Vagina (tissue), 2 donors: ENCODE data around the gene NXNL1. TPM values are rescaled to one million over a fixed set of nuclear protein-coding genes. Genes with fewer than 3 reads are reported as not detected.

Source experiments
- DNase-seq, 2 donors: peaks; one replicate each; pipeline ENCODE4 v3.0.0-alpha.2; 2017; ENCODE audit errors: extremely low spot score in 2 of 2
- H3K27ac ChIP-seq: fragments of 200-600 bp; sonication (generic); one replicate; pipeline ENCODE4 v1.5.1; 2019
- H3K27me3 ChIP-seq: fragments of 200-600 bp; sonication (generic); one replicate; pipeline ENCODE4 v1.5.1; 2019
- H3K36me3 ChIP-seq, 2 donors: fragments of 200-600 bp; sonication (generic); one replicate each; pipeline ENCODE4 v1.5.1; 2017 to 2019
- H3K4me1 ChIP-seq: fragments of 200-600 bp; sonication (generic); one replicate; pipeline ENCODE4 v1.5.1; 2019
- H3K4me3 ChIP-seq, 2 donors: fragments of 200-600 bp; sonication (generic); 1 replicate in 1 of 2; 2 replicates in 1 of 2; pipeline ENCODE4 v1.5.1; 2016 to 2019
- H3K9me3 ChIP-seq: fragments of 200-600 bp; sonication (generic); one replicate; pipeline ENCODE4 v1.5.1; 2019
- POLR2A ChIP-seq, 2 donors: fragments of 450-650 bp; IDR thresholded peaks; one replicate each; pipeline ENCODE4 v1.6.1; 2017; ENCODE audit warnings: antibody characterized with exemption in 2 of 2, mild to moderate bottlenecking in 2 of 2, moderate library complexity in 2 of 2
- POLR2AphosphoS5 ChIP-seq, 2 donors: sonication (generic); formaldehyde crosslinking; IDR thresholded peaks; one replicate each; pipeline ENCODE4 v1.9.0; 2017; ENCODE audit warnings: antibody characterized with exemption in 2 of 2, mild to moderate bottlenecking in 2 of 2, low read depth in 1 of 2; ENCODE audit not compliant: insufficient read depth in 1 of 2
- intact Hi-C: fragments of 100-400 bp; cut with DNase I; formaldehyde crosslinking; loops from one replicate; pipeline ENCODE4 v1.15.1; 2023
- total RNA-seq: library from RNA; depleted of rRNA; stranded (reverse); fragments of >200 nt; gene quantifications from one replicate; pipeline ENCODE4 v1.2.3, GENCODE V29; 2016
- TF ChIP-seq, protein P1 (sequence below), 3 experiments: fragments of 450-650 bp in 2 of 3; fragments of 200-600 bp in 1 of 3; sonication (generic) in 1 of 3; IDR thresholded peaks; one replicate each; pipeline ENCODE4 v1.5.1; 2017 to 2019; ENCODE audit warnings: antibody characterized with exemption in 3 of 3, mild to moderate bottlenecking in 2 of 3, moderate library complexity in 2 of 3

NXNL1 gene
- total RNA-seq, 1 donor from 2014 or later, result not detected

DNA sequence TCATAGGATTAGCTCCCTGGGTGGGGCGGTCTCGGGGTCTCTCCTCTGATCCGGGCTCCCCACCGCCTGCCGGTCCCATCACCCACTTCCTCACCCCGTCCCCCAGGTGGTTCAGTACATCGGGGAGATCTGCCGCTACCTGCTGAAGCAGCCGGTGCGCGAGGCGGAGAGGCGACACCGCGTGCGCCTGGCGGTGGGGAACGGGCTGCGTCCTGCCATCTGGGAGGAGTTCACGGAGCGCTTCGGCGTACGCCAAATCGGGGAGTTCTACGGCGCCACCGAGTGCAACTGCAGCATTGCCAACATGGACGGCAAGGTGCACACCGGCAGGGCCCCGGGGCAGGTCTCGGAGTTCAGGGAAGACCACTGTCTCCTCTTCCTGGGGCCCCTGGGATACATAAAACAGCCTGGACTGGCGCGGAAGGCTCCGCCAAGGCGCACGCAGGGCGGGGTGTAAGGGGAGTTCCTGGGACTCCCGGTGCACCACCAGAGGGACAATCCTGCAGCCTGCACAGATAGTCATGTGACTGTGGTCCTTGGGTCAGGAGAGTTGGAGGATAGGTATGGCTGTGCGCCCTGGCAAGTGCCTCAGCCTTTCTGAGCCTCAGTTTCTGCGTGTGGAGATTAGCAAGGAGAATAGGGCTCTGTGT lies 36.5 kb upstream of the NXNL1 start:
- peaks cover 22% of the 10 kb centered on the region for H3K4me1 ChIP-seq
- intact Hi-C loops, result no loop called here
- peaks cover 0 to 6% of the 10 kb centered on the region in 2 donors for H3K36me3 ChIP-seq
- H3K4me3 ChIP-seq, result no peak overlapping the region
- H3K9me3 ChIP-seq, result no peaks in the 10 kb centered on the region
- H3K27ac ChIP-seq, result no peak overlapping the region
- H3K27me3 ChIP-seq, result no peaks in the 10 kb centered on the region
- DNase-seq, result no peak
- TF ChIP-seq, protein P1, sequence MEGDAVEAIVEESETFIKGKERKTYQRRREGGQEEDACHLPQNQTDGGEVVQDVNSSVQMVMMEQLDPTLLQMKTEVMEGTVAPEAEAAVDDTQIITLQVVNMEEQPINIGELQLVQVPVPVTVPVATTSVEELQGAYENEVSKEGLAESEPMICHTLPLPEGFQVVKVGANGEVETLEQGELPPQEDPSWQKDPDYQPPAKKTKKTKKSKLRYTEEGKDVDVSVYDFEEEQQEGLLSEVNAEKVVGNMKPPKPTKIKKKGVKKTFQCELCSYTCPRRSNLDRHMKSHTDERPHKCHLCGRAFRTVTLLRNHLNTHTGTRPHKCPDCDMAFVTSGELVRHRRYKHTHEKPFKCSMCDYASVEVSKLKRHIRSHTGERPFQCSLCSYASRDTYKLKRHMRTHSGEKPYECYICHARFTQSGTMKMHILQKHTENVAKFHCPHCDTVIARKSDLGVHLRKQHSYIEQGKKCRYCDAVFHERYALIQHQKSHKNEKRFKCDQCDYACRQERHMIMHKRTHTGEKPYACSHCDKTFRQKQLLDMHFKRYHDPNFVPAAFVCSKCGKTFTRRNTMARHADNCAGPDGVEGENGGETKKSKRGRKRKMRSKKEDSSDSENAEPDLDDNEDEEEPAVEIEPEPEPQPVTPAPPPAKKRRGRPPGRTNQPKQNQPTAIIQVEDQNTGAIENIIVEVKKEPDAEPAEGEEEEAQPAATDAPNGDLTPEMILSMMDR (IDR thresholded peaks at IDR 0.05), result no peak
- TF ChIP-seq POLR2AphosphoS5 (IDR thresholded peaks at IDR 0.05; ENCODE audit: insufficient read depth in 1 of 2, low read depth in 1 of 2), result no peak
- TF ChIP-seq POLR2A (IDR thresholded peaks at IDR 0.05), result no peak

DNA sequence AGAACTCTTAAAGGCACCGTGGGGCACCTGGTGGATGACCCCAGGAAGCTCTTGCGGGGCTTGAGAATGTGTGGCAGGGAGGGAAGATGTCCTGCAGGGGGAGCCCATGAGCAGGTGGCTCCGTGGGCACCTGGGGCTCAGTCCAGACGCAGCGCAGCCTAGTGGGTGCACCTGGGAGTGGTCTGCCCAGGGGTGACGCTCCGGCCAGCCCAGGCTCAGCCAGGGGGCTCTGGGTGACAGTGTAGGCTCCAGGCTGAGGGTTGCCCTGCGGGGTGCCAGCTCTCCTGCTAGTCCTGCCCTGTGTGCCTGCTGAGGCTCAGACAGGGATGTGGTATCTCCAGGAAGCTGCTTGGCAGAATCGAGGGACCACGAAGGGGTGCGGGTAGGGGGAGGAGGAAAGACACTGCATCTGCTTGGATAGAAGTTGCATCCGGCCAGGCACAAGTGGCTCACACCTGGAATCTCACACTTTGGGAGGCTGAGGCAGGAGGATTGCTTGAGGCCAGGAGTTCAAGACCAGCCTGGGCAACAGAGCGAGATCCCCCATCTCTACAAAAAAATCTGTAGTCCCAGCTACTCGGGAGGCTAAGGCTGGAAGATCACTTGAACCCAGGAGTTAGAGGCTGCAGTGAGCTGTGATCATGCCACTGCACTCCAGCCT lies 35.7 kb upstream of the NXNL1 start:
- Histone ChIP-seq H3K4me1 (peaks cover 22% of the 10 kb centered on the region), H3K36me3 (peaks cover 0 to 6% of the 10 kb centered on the region in 2 donors), H3K4me3 (no peak overlapping the region), H3K27ac (no peak overlapping the region), H3K9me3 (no peaks in the 10 kb centered on the region), H3K27me3 (no peaks in the 10 kb centered on the region)
- no peak for DNase-seq
- TF ChIP-seq POLR2A (IDR thresholded peaks at IDR 0.05) (no peak), POLR2AphosphoS5 (IDR thresholded peaks at IDR 0.05; ENCODE audit: insufficient read depth in 1 of 2, low read depth in 1 of 2) (peak in 1 of 2 donors; percentile 16)
- TF ChIP-seq, protein P1 (IDR thresholded peaks at IDR 0.05), result peak in 2 of 3 experiments; percentile 57 to 77
- intact Hi-C loops, result no loop called here

DNA sequence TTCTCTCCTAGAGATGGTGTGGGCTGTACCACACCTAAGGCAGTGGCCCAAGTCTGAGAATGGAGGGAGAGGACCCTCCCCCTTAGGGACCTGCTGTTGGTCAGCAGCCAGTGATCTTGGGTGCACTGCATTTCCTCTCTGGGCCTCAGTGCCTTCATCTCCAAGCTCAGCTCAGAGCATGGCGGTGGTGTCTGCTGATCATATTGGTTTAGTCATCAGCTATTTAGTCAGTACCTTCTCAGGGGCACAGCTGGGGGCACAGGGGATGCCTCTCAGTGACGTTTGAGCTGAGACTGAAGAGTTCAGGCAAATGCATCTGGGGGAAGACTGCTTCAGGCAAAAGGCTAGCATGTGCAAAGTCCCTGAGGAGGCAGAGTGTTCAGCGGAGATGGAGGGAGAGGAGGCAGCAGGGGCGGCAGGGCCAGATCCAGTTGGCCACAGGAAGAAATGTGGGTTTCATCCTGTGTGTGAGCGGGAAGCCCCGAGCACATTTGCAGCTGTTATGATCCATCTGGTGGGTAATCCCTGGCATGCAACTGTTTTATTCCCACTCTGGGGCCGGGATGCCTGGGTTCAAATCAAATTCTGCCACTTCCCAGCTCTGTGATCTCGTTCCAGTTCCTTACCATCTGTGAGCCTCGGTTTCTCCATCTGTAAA lies 35.0 kb upstream of the NXNL1 start:
- no peak for DNase-seq
- no peaks in the 10 kb centered on the region for H3K27me3 ChIP-seq
- intact Hi-C loops, result no loop called here

DNA sequence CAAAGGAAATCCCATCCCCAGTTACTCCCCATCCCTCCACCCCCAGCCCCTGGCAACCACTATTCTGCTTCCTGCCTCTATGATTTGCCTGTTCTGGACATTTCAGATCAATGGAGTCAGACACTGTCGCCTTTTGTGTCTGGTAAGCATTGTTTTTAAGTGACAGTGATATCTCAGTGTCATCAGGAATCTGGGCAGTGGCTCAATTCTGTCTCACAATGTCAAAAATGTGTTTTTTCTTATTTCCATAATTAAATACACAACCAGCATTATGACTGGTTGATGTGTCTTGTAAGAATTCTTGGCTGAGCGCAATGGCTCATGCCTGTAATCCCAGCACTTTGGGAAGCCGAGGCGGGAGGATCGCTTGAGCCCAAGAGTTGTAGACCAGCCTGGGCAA lies 30.6 kb upstream of the NXNL1 start:
- Histone ChIP-seq H3K27ac (no peak overlapping the region), H3K36me3 (no peaks in the 10 kb centered on the region)
- intact Hi-C loops, result no loop called here

More for the DNA sequence above, 35.0 kb upstream of the NXNL1 start:
- H3K36me3 ChIP-seq, result peaks cover 0 to 6% of the 10 kb centered on the region in 2 donors
- no peak overlapping the region for H3K4me3 ChIP-seq
- peaks cover 22% of the 10 kb centered on the region for H3K4me1 ChIP-seq
- no peaks in the 10 kb centered on the region for H3K9me3 ChIP-seq
- H3K27ac ChIP-seq, result no peak overlapping the region
- TF ChIP-seq, protein P1 (IDR thresholded peaks at IDR 0.05), result no peak
- TF ChIP-seq POLR2AphosphoS5 (IDR thresholded peaks at IDR 0.05; ENCODE audit: insufficient read depth in 1 of 2, low read depth in 1 of 2) (no peak), POLR2A (IDR thresholded peaks at IDR 0.05) (no peak)

More for the DNA sequence above, 30.6 kb upstream of the NXNL1 start:
- Histone ChIP-seq H3K9me3 (no peaks in the 10 kb centered on the region), H3K4me3 (no peak overlapping the region), H3K4me1 (peaks cover 21% of the 10 kb centered on the region), H3K27me3 (no peaks in the 10 kb centered on the region)
- DNase-seq, result no peak
- TF ChIP-seq POLR2A (IDR thresholded peaks at IDR 0.05), result no peak
- TF ChIP-seq, protein P1 (IDR thresholded peaks at IDR 0.05), result no peak
- no peak for TF ChIP-seq POLR2AphosphoS5 (IDR thresholded peaks at IDR 0.05; ENCODE audit: insufficient read depth in 1 of 2, low read depth in 1 of 2)
